ENCODE results near the gene XNDC1N.

GRCh38 chr11:71935338-71935925, 7.0 kb upstream of the XNDC1N start:
- TF ChIP-seq POLR2AphosphoS5 (IDR thresholded peaks at IDR 0.05; ENCODE audit: borderline replicate concordance, low read depth, low read length) (no peak), EZH2 (IDR thresholded peaks at IDR 0.05) (no peak), FOXP2 (optimal IDR thresholded peaks at IDR 0.05; ENCODE audit: control extremely low read depth, extremely low read length, insufficient read depth) (no peak)
